Pons (tissue), 1 donor: ENCODE measurements around the gene TFAP2E.

Source experiments
- DNase-seq: peaks from one replicate; pipeline ENCODE4 v3.0.0-alpha.2; 2016; ENCODE audit warnings: low spot score

Gene TFAP2E

DNA sequence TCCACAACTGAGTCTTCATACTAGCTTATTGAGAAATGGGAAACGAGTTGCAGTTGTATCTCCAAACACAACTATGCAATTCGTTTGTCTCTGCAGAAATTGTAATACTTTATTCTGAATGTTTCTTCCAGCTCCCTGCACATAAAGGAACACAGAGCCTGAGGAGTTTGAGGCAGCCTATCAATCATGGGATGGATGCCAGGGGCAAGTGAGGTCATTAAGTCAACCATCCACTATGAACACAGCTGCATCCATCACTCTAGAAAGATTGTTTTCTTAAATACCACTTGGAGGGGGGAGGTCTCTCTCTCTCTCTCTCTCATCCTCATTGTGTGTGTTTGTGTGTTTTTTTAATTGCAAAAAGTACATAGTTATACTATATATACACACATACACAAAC, 71.1 kb downstream of the TFAP2E start:
- DNase-seq = no peak
